Subcutaneous abdominal adipose tissue (tissue), 5 donors: ENCODE data around the gene PKP4.

Experiments used
- H3K27ac ChIP-seq: one replicate; pipeline ENCODE4 v1.7.0; 2013; ENCODE audit warnings: low read depth, mild to moderate bottlenecking, inconsistent platforms, low read length, moderate library complexity
- H3K27me3 ChIP-seq, 5 donors: one replicate each; pipeline ENCODE4 v1.7.0; 2013; ENCODE audit warnings: low read length in 5 of 5, inconsistent platforms in 1 of 5; ENCODE audit not compliant: control insufficient read depth in 5 of 5, insufficient read depth in 4 of 5
- H3K36me3 ChIP-seq, 5 donors: one replicate each; pipeline ENCODE4 v1.7.0; 2013; ENCODE audit warnings: low read length in 5 of 5; ENCODE audit not compliant: control insufficient read depth in 5 of 5, insufficient read depth in 5 of 5
- H3K4me1 ChIP-seq, 5 donors: one replicate each; pipeline ENCODE4 v1.7.0; 2013; ENCODE audit warnings: low read length in 5 of 5, mild to moderate bottlenecking in 3 of 5, moderate library complexity in 1 of 5; ENCODE audit not compliant: control insufficient read depth in 5 of 5, insufficient read depth in 5 of 5
- H3K4me3 ChIP-seq, 5 donors: one replicate each; pipeline ENCODE4 v1.7.0; 2013; ENCODE audit warnings: low read length in 5 of 5, low read depth in 1 of 5
- H3K9ac ChIP-seq, 5 donors: one replicate each; pipeline ENCODE4 v1.7.0; 2013; ENCODE audit warnings: low read length in 5 of 5, mild to moderate bottlenecking in 4 of 5, moderate library complexity in 3 of 5
- H3K9me3 ChIP-seq, 5 donors: one replicate each; pipeline ENCODE4 v1.7.0; 2013; ENCODE audit warnings: low read length in 5 of 5; ENCODE audit not compliant: control insufficient read depth in 5 of 5
- donor health status: healthy.
- donor health status: healthy.
- donor health status: healthy.
- donor health status: healthy.
- donor health status: healthy.

PKP4 gene

GRCh38 chr2:158529379-158530259 lies 72.9 kb downstream of the PKP4 start:
- Histone ChIP-seq H3K9ac (no peak overlapping the region), H3K9me3 (no peaks in the 10 kb centered on the region), H3K27me3 (no peaks in the 10 kb centered on the region), H3K4me3 (no peak overlapping the region), H3K4me1 (no peaks in the 10 kb centered on the region), H3K36me3 (peaks cover 0 to 5% (median 0%) of the 10 kb centered on the region in 5 donors), H3K27ac (no peak overlapping the region)

DNA sequence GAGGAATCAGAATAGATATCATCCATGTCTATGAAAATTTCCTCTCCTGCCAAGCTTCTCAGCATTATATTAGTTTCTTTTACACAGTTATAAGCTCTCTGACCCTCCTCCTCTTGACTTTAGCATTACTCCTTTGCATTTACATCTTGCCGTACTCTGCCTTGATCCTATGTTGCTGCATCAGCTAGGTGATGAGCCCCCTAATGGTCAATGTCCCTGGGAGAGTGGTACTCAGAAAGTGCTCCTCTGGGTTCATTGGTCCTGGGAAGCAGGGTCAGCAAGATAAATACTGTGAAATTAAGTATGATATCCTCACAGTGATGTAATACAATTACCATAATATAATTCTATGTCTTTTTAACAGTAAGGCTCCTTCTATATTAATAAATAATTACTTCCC lies 74.1 kb downstream of the PKP4 start:
- Histone ChIP-seq H3K4me1 (no peaks in the 10 kb centered on the region), H3K36me3 (peaks cover 0 to 5% (median 0%) of the 10 kb centered on the region in 5 donors), H3K9me3 (no peaks in the 10 kb centered on the region), H3K27ac (no peak overlapping the region), H3K4me3 (no peak overlapping the region), H3K27me3 (no peaks in the 10 kb centered on the region), H3K9ac (no peak overlapping the region)

- no peak overlapping the region for H3K9ac ChIP-seq
- no peaks in the 10 kb centered on the region for H3K27me3 ChIP-seq
- no peaks in the 10 kb centered on the region for H3K9me3 ChIP-seq
- no peak overlapping the region for H3K27ac ChIP-seq
- H3K4me1 ChIP-seq: no peaks in the 10 kb centered on the region
- H3K36me3 ChIP-seq: peaks cover 0 to 5% (median 3%) of the 10 kb centered on the region in 5 donors
- no peak overlapping the region for H3K4me3 ChIP-seq
These were observed 76.3 kb downstream of the PKP4 start for GRCh38 chr2:158533009-158533408.

GRCh38 chr2:158539176-158540005 lies 82.6 kb downstream of the PKP4 start:
- peak overlapping the region; percentile 26 for H3K27ac ChIP-seq
- no peak overlapping the region for H3K9ac ChIP-seq

GRCh38 chr2:158542577-158542976 lies 85.8 kb downstream of the PKP4 start:
- H3K36me3 ChIP-seq: peaks cover 0 to 4% (median 0%) of the 10 kb centered on the region in 5 donors
- no peak overlapping the region for H3K27ac ChIP-seq
- no peaks in the 10 kb centered on the region for H3K27me3 ChIP-seq
- no peak overlapping the region for H3K4me3 ChIP-seq
- H3K9ac ChIP-seq: no peak overlapping the region
- H3K9me3 ChIP-seq: no peaks in the 10 kb centered on the region
- peaks cover 0 to 26% (median 15%) of the 10 kb centered on the region in 5 donors for H3K4me1 ChIP-seq

More at GRCh38 chr2:158539176-158540005, 82.6 kb downstream of the PKP4 start:
- Histone ChIP-seq H3K27me3 (no peaks in the 10 kb centered on the region), H3K9me3 (no peaks in the 10 kb centered on the region), H3K4me3 (peak overlapping the region in 1 of 5 donors; percentile 9), H3K4me1 (peaks cover 0 to 20% (median 14%) of the 10 kb centered on the region in 5 donors), H3K36me3 (peaks cover 0 to 9% (median 0%) of the 10 kb centered on the region in 5 donors)

GRCh38 chr2:158543957-158544356 lies 87.2 kb downstream of the PKP4 start:
- peaks cover 0 to 23% (median 13%) of the 10 kb centered on the region in 5 donors for H3K4me1 ChIP-seq
- no peaks in the 10 kb centered on the region for H3K9me3 ChIP-seq
- H3K27me3 ChIP-seq: no peaks in the 10 kb centered on the region
- no peak overlapping the region for H3K9ac ChIP-seq
- peaks cover 0 to 9% (median 5%) of the 10 kb centered on the region in 5 donors for H3K36me3 ChIP-seq
- no peak overlapping the region for H3K27ac ChIP-seq
- H3K4me3 ChIP-seq: no peak overlapping the region

GRCh38 chr2:158544998-158545397 lies 88.2 kb downstream of the PKP4 start:
- H3K27ac ChIP-seq: no peak overlapping the region
- peaks cover 0 to 12% (median 2%) of the 10 kb centered on the region in 5 donors for H3K4me1 ChIP-seq
- no peak overlapping the region for H3K4me3 ChIP-seq
- H3K36me3 ChIP-seq: peaks cover 0 to 9% (median 5%) of the 10 kb centered on the region in 5 donors
- H3K9ac ChIP-seq: no peak overlapping the region
- no peaks in the 10 kb centered on the region for H3K9me3 ChIP-seq
- H3K27me3 ChIP-seq: no peaks in the 10 kb centered on the region

GRCh38 chr2:158546412-158547144 lies 89.8 kb downstream of the PKP4 start:
- H3K4me3 ChIP-seq: no peak overlapping the region
- H3K4me1 ChIP-seq: peaks cover 0 to 10% (median 0%) of the 10 kb centered on the region in 5 donors
- H3K27ac ChIP-seq: no peak overlapping the region
- H3K36me3 ChIP-seq: peaks cover 0 to 9% (median 5%) of the 10 kb centered on the region in 5 donors
- H3K9ac ChIP-seq: no peak overlapping the region
- H3K27me3 ChIP-seq: no peaks in the 10 kb centered on the region
- no peaks in the 10 kb centered on the region for H3K9me3 ChIP-seq

DNA sequence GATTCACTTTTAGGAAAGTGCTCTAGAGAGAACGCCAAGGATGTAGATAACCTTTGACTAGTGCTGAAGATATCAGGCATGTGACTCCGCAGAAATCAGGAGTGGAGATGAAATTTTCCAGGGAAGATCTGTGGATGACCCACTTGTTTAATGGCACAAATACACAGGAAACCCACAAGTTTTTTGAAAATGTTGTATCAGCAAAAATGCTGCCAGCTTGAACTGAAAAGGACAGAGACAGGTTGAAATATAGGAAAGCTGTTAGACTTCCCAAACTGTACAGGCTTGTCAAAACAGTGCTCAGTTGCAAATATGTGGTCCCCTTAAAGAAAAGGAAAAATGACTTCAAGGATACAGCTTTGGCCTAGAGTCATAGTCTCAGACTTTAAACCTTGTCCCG lies 96.5 kb downstream of the PKP4 start:
- Histone ChIP-seq H3K27ac (no peak overlapping the region), H3K4me1 (peaks cover 0 to 9% (median 0%) of the 10 kb centered on the region in 5 donors), H3K4me3 (no peak overlapping the region), H3K27me3 (no peaks in the 10 kb centered on the region), H3K9ac (no peak overlapping the region), H3K9me3 (peaks cover 0 to 2% (median 0%) of the 10 kb centered on the region in 5 donors), H3K36me3 (peaks cover 0 to 12% (median 5%) of the 10 kb centered on the region in 5 donors)
